Fibroblast of mammary gland (primary cell): ENCODE measurements around the gene DIP2C.

ENCODE experiments used
- DNase-seq: peaks from one replicate; pipeline ENCODE4 v3.0.0-alpha.2; 2010; ENCODE audit warnings: low read depth
- H3K4me3 ChIP-seq: 2 replicates; pipeline ENCODE4 v1.5.1; 2011; ENCODE audit warnings: low read depth, mild to moderate bottlenecking, low read length, moderate library complexity; ENCODE audit not compliant: control insufficient read depth
- CTCF ChIP-seq: conservative IDR thresholded peaks from 2 replicates; pipeline ENCODE4 v1.5.1; 2011; ENCODE audit warnings: low read depth, low read length, inconsistent platforms; ENCODE audit not compliant: control insufficient read depth, insufficient read depth

The DIP2C gene

DNA sequence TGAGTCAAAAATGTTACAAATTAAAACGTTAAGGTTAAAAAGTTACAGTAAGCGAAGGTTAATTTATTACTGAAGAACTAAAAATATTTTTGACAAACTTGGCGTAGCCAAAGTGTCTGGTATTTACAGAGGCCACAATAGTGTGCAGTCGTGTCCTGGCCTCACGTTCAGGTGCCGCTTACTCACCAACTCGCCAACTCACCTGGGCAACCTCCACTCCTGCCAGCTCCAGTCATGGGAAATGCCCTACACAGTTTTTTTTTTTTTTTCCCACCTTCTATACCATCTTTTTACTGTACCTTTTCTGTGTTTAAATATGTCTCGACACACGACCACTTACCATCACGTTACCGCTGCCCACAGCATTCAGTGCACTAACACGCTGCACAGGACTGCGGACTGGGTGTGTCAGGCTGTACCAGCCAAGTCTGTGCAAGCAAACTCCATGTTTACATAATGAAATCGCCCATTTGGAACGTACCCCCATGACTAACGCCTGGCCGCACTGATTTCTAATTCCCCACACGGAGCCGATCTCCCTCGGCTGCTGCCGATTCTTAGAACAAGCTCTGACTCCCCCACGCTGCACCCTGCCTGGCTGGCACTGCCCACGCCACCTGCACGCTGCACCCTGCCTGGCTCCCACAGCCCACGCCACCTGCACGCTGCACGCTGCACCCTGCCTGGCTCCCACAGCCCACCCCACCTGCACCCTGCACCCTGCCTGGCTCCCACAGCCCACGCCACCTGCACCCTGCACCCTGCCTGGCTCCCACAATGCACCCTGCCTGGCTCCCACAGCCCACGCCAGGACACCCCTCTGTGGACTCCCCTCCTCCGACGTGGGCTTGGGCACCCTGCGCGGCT lies 351.1 kb downstream of the DIP2C start:
- no peak overlapping the region for H3K4me3 ChIP-seq
- DNase-seq = peak; percentile 60
- no peak for TF ChIP-seq CTCF

- DNase-seq = no peak
- H3K4me3 ChIP-seq = no peak overlapping the region
- TF ChIP-seq CTCF = no peak
Observed at GRCh38 chr10:336247-336646, 353.2 kb downstream of the DIP2C start.

DNA sequence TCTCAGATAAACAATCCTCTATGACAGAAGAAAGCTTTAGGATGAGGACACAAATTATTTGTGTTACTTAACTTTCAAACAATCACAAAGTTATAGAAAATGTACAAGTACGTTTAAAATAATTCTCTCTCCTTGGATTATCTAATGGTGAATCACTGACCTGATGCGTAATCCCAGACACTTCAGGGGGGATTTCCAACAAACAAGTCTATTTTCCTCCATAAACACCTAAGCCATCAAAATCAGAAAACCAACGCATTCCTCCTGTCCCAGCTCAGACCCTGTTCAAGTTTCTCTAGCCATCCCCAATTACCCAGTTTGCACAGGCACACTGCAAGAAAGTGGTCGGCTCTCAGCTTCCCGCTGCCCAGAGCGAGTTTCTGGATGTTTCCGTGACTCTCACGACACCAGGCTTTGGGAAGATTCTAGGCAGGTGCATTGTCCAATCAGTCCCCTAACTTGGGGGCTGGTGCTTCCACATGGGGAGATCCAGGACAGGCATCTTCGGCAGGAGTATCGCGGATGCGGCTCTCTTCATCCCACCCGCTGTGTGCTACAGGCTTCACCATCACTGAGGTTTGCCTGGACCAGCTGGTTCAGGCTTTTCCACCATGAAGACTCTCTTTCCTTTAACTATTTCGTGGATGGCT lies 354.2 kb downstream of the DIP2C start:
- no peak for TF ChIP-seq CTCF

GRCh38 chr10:331186-331585 lies 358.3 kb downstream of the DIP2C start:
- TF ChIP-seq CTCF = no peak
- DNase-seq = no peak
- no peak overlapping the region for H3K4me3 ChIP-seq

More for the DNA sequence above, 354.2 kb downstream of the DIP2C start:
- no peak overlapping the region for H3K4me3 ChIP-seq
- DNase-seq = peak; percentile 42

GRCh38 chr10:329361-330099 lies 359.9 kb downstream of the DIP2C start:
- peak; percentile 96 for DNase-seq
- H3K4me3 ChIP-seq = peak overlapping the region; percentile 43
- TF ChIP-seq CTCF = no peak
